HG02970 (cell line): Measurements from ENCODE around the gene ITGB2.

Experiments used
- ATAC-seq: cut with Tn5 transposase; IDR thresholded peaks from one replicate; pipeline ENCODE4 v1.9.1; 2021; ENCODE audit warnings: mild to moderate bottlenecking, moderate library complexity, moderate number of reproducible peaks; ENCODE audit not compliant: unreplicated experiment, low FRiP score

The ITGB2 gene

GRCh38 chr21:44899768-44900558 lies 20.7 kb downstream of the ITGB2 start:
- ATAC-seq: no peak

GRCh38 chr21:44898851-44899767 lies 21.6 kb downstream of the ITGB2 start:
- ATAC-seq: no peak

GRCh38 chr21:44898011-44898488 lies 22.6 kb downstream of the ITGB2 start:
- ATAC-seq: no peak

GRCh38 chr21:44897326-44898010 lies 23.2 kb downstream of the ITGB2 start:
- no peak for ATAC-seq

- no peak for ATAC-seq
Measured at GRCh38 chr21:44896561-44897286, 24.0 kb downstream of the ITGB2 start.

GRCh38 chr21:44895859-44896258 lies 24.8 kb downstream of the ITGB2 start:
- no peak for ATAC-seq

GRCh38 chr21:44894687-44895302 lies 25.9 kb downstream of the ITGB2 start:
- no peak for ATAC-seq

GRCh38 chr21:44893948-44894656 lies 26.6 kb downstream of the ITGB2 start:
- no peak for ATAC-seq

- no peak for ATAC-seq
Measured at GRCh38 chr21:44893278-44893556, 27.5 kb downstream of the ITGB2 start.

GRCh38 chr21:44892536-44893277 lies 28.0 kb downstream of the ITGB2 start:
- no peak for ATAC-seq

- ATAC-seq: no peak
Measured at GRCh38 chr21:44892095-44892494, 28.6 kb downstream of the ITGB2 start.

- no peak for ATAC-seq
Measured at GRCh38 chr21:44891631-44892031, 29.1 kb downstream of the ITGB2 start.

GRCh38 chr21:44890961-44891541 lies 29.6 kb downstream of the ITGB2 start:
- ATAC-seq: no peak

GRCh38 chr21:44890338-44890931 lies 30.3 kb downstream of the ITGB2 start:
- no peak for ATAC-seq

GRCh38 chr21:44889625-44890337 lies 30.9 kb downstream of the ITGB2 start:
- no peak for ATAC-seq

GRCh38 chr21:44888581-44889550 lies 31.8 kb downstream of the ITGB2 start:
- ATAC-seq: no peak
